Liver (tissue), 3 donors: ENCODE measurements around the gene USP17L21.
"Not testable (repeated sequence)": the region's sequence is repeated elsewhere in the genome, so short reads cannot be mapped to it uniquely, and the experiment has no call there.

Experiments
- ATF3 ChIP-seq: IDR thresholded peaks from 2 replicates; pipeline ENCODE4 v1.6.1; 2016; ENCODE audit warnings: antibody characterized with exemption
- JUND ChIP-seq, 2 donors: IDR thresholded peaks; 2 replicates each; pipeline ENCODE4 v1.6.1; 2016; ENCODE audit warnings: antibody characterized with exemption in 2 of 2
- RAD21 ChIP-seq, 2 donors: IDR thresholded peaks; 2 replicates each; pipeline ENCODE4 v1.6.1; 2016; ENCODE audit warnings: antibody characterized with exemption in 2 of 2, mild to moderate bottlenecking in 2 of 2
- REST ChIP-seq: IDR thresholded peaks from 2 replicates; pipeline ENCODE4 v1.6.1; 2016; ENCODE audit warnings: antibody characterized with exemption, mild to moderate bottlenecking
- RXRA ChIP-seq, 2 donors: IDR thresholded peaks; 2 replicates each; pipeline ENCODE4 v1.6.1; 2017 to 2018; ENCODE audit warnings: antibody characterized with exemption in 2 of 2, mild to moderate bottlenecking in 1 of 2
- SP1 ChIP-seq: IDR thresholded peaks from 2 replicates; pipeline ENCODE4 v1.6.1; 2018; ENCODE audit warnings: antibody characterized with exemption, mild to moderate bottlenecking
- YY1 ChIP-seq: IDR thresholded peaks from 2 replicates; pipeline ENCODE4 v1.6.1; 2016; ENCODE audit warnings: antibody characterized with exemption, mild to moderate bottlenecking
- TF ChIP-seq, protein P1 (sequence below): fragments of 150-350 bp; IDR thresholded peaks from 2 replicates; pipeline ENCODE4 v1.5.1; 2017; ENCODE audit warnings: improper control_type of control experiment, low read depth, low read length; ENCODE audit not compliant: missing input control
- TF ChIP-seq, protein P2 (sequence below): IDR thresholded peaks from 2 replicates; pipeline ENCODE4 v1.6.1; 2016; ENCODE audit warnings: antibody characterized with exemption
- donor health status: healthy.
- donor health status: healthy.

DNA sequence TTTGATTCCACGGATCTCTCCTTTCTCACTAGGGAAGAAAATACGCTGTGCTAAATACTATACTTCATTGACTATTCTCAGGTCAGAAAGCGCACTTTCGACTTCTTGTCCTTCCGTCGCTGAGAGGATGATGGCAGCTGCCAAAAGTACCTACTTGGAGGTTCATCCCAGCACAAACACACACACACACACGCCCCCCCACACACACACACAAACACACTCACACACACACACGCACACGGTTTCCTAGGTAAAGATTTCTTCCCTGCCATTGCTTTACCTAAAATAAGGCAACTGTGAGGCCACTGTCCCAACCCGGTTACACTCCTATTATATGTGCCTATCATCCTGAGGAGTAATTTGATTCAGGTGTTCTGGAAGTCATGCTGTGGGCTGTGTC, 9.0 kb downstream of the USP17L21 start:
- TF ChIP-seq, protein P1, sequence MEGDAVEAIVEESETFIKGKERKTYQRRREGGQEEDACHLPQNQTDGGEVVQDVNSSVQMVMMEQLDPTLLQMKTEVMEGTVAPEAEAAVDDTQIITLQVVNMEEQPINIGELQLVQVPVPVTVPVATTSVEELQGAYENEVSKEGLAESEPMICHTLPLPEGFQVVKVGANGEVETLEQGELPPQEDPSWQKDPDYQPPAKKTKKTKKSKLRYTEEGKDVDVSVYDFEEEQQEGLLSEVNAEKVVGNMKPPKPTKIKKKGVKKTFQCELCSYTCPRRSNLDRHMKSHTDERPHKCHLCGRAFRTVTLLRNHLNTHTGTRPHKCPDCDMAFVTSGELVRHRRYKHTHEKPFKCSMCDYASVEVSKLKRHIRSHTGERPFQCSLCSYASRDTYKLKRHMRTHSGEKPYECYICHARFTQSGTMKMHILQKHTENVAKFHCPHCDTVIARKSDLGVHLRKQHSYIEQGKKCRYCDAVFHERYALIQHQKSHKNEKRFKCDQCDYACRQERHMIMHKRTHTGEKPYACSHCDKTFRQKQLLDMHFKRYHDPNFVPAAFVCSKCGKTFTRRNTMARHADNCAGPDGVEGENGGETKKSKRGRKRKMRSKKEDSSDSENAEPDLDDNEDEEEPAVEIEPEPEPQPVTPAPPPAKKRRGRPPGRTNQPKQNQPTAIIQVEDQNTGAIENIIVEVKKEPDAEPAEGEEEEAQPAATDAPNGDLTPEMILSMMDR: not testable (repeated sequence)
- not testable (repeated sequence) for TF ChIP-seq REST; RXRA (IDR thresholded peaks at IDR 0.05); ATF3; SP1; JUND (IDR thresholded peaks at IDR 0.05); YY1; RAD21 (IDR thresholded peaks at IDR 0.05)
- TF ChIP-seq, protein P2, sequence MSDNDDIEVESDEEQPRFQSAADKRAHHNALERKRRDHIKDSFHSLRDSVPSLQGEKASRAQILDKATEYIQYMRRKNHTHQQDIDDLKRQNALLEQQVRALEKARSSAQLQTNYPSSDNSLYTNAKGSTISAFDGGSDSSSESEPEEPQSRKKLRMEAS: not testable (repeated sequence)
